Sigmoid colon (tissue), 4 donors: Measurements from ENCODE around the gene FOXL3.

Experiments used
- EP300 ChIP-seq, 4 donors: sonication (generic); formaldehyde crosslinking; IDR thresholded peaks; one replicate each; pipeline ENCODE4 v1.6.1; 2017; ENCODE audit warnings: antibody characterized with exemption in 4 of 4
- POLR2A ChIP-seq, 2 donors: fragments of 450-650 bp; IDR thresholded peaks; one replicate each; pipeline ENCODE4 v1.6.1; 2016; ENCODE audit warnings: antibody characterized with exemption in 2 of 2, mild to moderate bottlenecking in 2 of 2, moderate library complexity in 2 of 2
- TF ChIP-seq, protein P1 (sequence below), 4 experiments: fragments of 450-650 bp in 3 of 4; fragments of 200-600 bp in 1 of 4; IDR thresholded peaks; one replicate each; pipeline ENCODE4 v1.5.1; 2016 to 2019; ENCODE audit warnings: antibody characterized with exemption in 4 of 4, mild to moderate bottlenecking in 3 of 4, moderate library complexity in 2 of 4

- TF ChIP-seq, protein P1, sequence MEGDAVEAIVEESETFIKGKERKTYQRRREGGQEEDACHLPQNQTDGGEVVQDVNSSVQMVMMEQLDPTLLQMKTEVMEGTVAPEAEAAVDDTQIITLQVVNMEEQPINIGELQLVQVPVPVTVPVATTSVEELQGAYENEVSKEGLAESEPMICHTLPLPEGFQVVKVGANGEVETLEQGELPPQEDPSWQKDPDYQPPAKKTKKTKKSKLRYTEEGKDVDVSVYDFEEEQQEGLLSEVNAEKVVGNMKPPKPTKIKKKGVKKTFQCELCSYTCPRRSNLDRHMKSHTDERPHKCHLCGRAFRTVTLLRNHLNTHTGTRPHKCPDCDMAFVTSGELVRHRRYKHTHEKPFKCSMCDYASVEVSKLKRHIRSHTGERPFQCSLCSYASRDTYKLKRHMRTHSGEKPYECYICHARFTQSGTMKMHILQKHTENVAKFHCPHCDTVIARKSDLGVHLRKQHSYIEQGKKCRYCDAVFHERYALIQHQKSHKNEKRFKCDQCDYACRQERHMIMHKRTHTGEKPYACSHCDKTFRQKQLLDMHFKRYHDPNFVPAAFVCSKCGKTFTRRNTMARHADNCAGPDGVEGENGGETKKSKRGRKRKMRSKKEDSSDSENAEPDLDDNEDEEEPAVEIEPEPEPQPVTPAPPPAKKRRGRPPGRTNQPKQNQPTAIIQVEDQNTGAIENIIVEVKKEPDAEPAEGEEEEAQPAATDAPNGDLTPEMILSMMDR (IDR thresholded peaks at IDR 0.05), result no peak
- no peak for TF ChIP-seq EP300 (IDR thresholded peaks at IDR 0.05)
- TF ChIP-seq POLR2A (IDR thresholded peaks at IDR 0.05), result no peak
These were observed 49.0 kb upstream of the FOXL3 start for GRCh38 chr7:240887-241421.
